HEK293 (cell line): ENCODE data around the gene WWTR1.

Experiments used
- CTCF ChIP-seq: fragments of 450-650 bp; formaldehyde crosslinking; IDR thresholded peaks from 2 replicates; pipeline ENCODE4 v1.5.1; 2016; ENCODE audit warnings: missing biosample characterization, missing genetic modification characterization
- PRDM4 ChIP-seq: fragments of 450-650 bp; formaldehyde crosslinking; IDR thresholded peaks from 2 replicates; pipeline ENCODE4 v1.5.1; 2017; ENCODE audit warnings: missing biosample characterization, missing genetic modification characterization
- REST ChIP-seq: fragments of 450-650 bp; formaldehyde crosslinking; IDR thresholded peaks from 2 replicates; pipeline ENCODE4 v1.5.1; 2016; ENCODE audit warnings: missing biosample characterization, missing genetic modification characterization
- YY1 ChIP-seq: fragments of 450-650 bp; formaldehyde crosslinking; IDR thresholded peaks from 2 replicates; pipeline ENCODE4 v1.5.1; 2018; ENCODE audit warnings: missing biosample characterization, missing genetic modification characterization
- ZFP41 ChIP-seq: fragments of 450-650 bp; formaldehyde crosslinking; IDR thresholded peaks from 2 replicates; pipeline ENCODE4 v1.5.1; 2016; ENCODE audit warnings: missing biosample characterization, missing genetic modification characterization, borderline replicate concordance
- ZNF23 ChIP-seq: fragments of 450-650 bp; formaldehyde crosslinking; IDR thresholded peaks from 2 replicates; pipeline ENCODE4 v1.5.1; 2016; ENCODE audit warnings: missing biosample characterization, missing genetic modification characterization, borderline replicate concordance
- ZNF362 ChIP-seq: fragments of 450-650 bp; formaldehyde crosslinking; IDR thresholded peaks from 2 replicates; pipeline ENCODE4 v1.5.1; 2016; ENCODE audit warnings: missing biosample characterization, missing genetic modification characterization
- ZNF398 ChIP-seq: fragments of 450-650 bp; formaldehyde crosslinking; IDR thresholded peaks from 2 replicates; pipeline ENCODE4 v1.5.1; 2017; ENCODE audit warnings: missing biosample characterization, missing genetic modification characterization
- ZNF426 ChIP-seq: fragments of 450-650 bp; formaldehyde crosslinking; IDR thresholded peaks from 2 replicates; pipeline ENCODE4 v1.5.1; 2017; ENCODE audit warnings: missing biosample characterization, missing genetic modification characterization, mild to moderate bottlenecking, inconsistent platforms, moderate library complexity
- ZNF596 ChIP-seq: fragments of 450-650 bp; IDR thresholded peaks from 2 replicates; pipeline ENCODE4 v1.5.0; 2018; ENCODE audit warnings: missing biosample characterization, mild to moderate bottlenecking, missing genetic modification characterization, moderate library complexity
- ZNF624 ChIP-seq: fragments of 450-650 bp; formaldehyde crosslinking; IDR thresholded peaks from 2 replicates; pipeline ENCODE4 v1.5.1; 2017; ENCODE audit warnings: missing biosample characterization, missing genetic modification characterization
- ZNF670 ChIP-seq: fragments of 450-650 bp; formaldehyde crosslinking; IDR thresholded peaks from 2 replicates; pipeline ENCODE4 v1.5.1; 2016; ENCODE audit warnings: missing biosample characterization, missing genetic modification characterization, low read depth
- ZNF76 ChIP-seq: fragments of 450-650 bp; formaldehyde crosslinking; IDR thresholded peaks from 2 replicates; pipeline ENCODE4; 2016; ENCODE audit warnings: low read depth, missing biosample characterization, missing genetic modification characterization, borderline replicate concordance
- ZNF791 ChIP-seq: fragments of 450-650 bp; formaldehyde crosslinking; IDR thresholded peaks from 2 replicates; pipeline ENCODE4 v1.5.1; 2016; ENCODE audit warnings: missing biosample characterization, missing genetic modification characterization

- TF ChIP-seq REST (tag by site-specific recombination) (no peak), CTCF (tag by site-specific recombination) (no peak), ZFP41 (tag by site-specific recombination) (no peak), ZNF23 (tag by site-specific recombination) (no peak), ZNF670 (tag by site-specific recombination) (no peak), ZNF398 (tag by site-specific recombination) (no peak), ZNF624 (tag by site-specific recombination) (no peak), ZNF76 (tag by site-specific recombination) (no peak), ZNF596 (tag by site-specific recombination) (no peak), ZNF791 (tag by site-specific recombination) (no peak), ZNF362 (tag by site-specific recombination) (no peak), ZNF426 (tag by site-specific recombination) (no peak), PRDM4 (no peak), YY1 (tag by site-specific recombination) (no peak)
These were observed 75.4 kb downstream of the WWTR1 start for GRCh38 chr3:149582395-149582794.
